ENCODE measurements around the gene AZU1. TPM values are rescaled to one million over a fixed set of nuclear protein-coding genes. Genes with fewer than 3 reads are reported as not detected.

The AZU1 gene
- total RNA-seq, 1 donor from 2014 or later, result 2.0 TPM

Small RNA genes within 50 kb of the gene (small RNA-seq; reads per million reads assigned to genes)
- gene MIR3187 (ENCODE audit: low replicate concordance), result not detected

Other genes starting within 250 kb of the AZU1 start
- gene HCN2, start 238.0 kb upstream of the AZU1 start, total RNA-seq, result 9.1 TPM
- gene POLRMT, start 194.3 kb upstream of the AZU1 start, total RNA-seq, result 11.3 TPM
- gene FGF22, start 188.0 kb upstream of the AZU1 start, total RNA-seq, result 0.25 TPM
- 11.8 TPM for gene RNF126, start 164.6 kb upstream of the AZU1 start, total RNA-seq
- gene FSTL3, start 151.4 kb upstream of the AZU1 start, total RNA-seq, result 4.9 TPM
- not detected for gene PRSS57, start 132.4 kb upstream of the AZU1 start, total RNA-seq
- 84.1 TPM for gene PALM, start 118.9 kb upstream of the AZU1 start, total RNA-seq
- under 0.01 TPM for gene MISP, start 76.7 kb upstream of the AZU1 start, total RNA-seq
- gene PTBP1, start 30.4 kb upstream of the AZU1 start, total RNA-seq, result 19.9 TPM
- 72.0 TPM for gene PLPPR3, start 5.9 kb upstream of the AZU1 start, total RNA-seq
- 1.5 TPM for gene PRTN3, start 13.2 kb downstream of the AZU1 start, total RNA-seq
- gene ELANE, start 24.5 kb downstream of the AZU1 start, total RNA-seq, result 1.2 TPM
- 0.98 TPM for gene CFD, start 31.8 kb downstream of the AZU1 start, total RNA-seq
- 24.8 TPM for gene MED16, start 65.3 kb downstream of the AZU1 start, total RNA-seq
- gene RNU6-9, start 65.6 kb downstream of the AZU1 start, total RNA-seq, result not detected
- 24.6 TPM for gene R3HDM4, start 85.4 kb downstream of the AZU1 start, total RNA-seq
- gene KISS1R, start 89.5 kb downstream of the AZU1 start, total RNA-seq, result 0.49 TPM
- 1.5 TPM for gene ARID3A, start 98.2 kb downstream of the AZU1 start, total RNA-seq
- 35.9 TPM for gene WDR18, start 156.5 kb downstream of the AZU1 start, total RNA-seq
- gene GRIN3B, start 172.6 kb downstream of the AZU1 start, total RNA-seq, result under 0.01 TPM
- gene TMEM259, start 193.3 kb downstream of the AZU1 start, total RNA-seq, result 30.2 TPM
- gene RNU6-2, start 193.7 kb downstream of the AZU1 start, total RNA-seq, result not detected
- 4.4 TPM for gene CNN2, start 198.8 kb downstream of the AZU1 start, total RNA-seq
- 0.74 TPM for gene ABCA7, start 212.3 kb downstream of the AZU1 start, total RNA-seq
- gene ARHGAP45, start 239.3 kb downstream of the AZU1 start, total RNA-seq, result 3.7 TPM